NCI-H1417 treated with DMSO at 0.1 percent for 48 hours (cell line): Measurements from ENCODE around the gene STAP2.
"Not testable (repeated sequence)": the region's sequence is repeated elsewhere in the genome, so short reads cannot be mapped to it uniquely, and the experiment has no call there.

Experiments
- DNase-seq: peaks from one replicate; lab custom pipeline; 2025; lab: John Stamatoyannopoulos, UW

The STAP2 gene

DNA sequence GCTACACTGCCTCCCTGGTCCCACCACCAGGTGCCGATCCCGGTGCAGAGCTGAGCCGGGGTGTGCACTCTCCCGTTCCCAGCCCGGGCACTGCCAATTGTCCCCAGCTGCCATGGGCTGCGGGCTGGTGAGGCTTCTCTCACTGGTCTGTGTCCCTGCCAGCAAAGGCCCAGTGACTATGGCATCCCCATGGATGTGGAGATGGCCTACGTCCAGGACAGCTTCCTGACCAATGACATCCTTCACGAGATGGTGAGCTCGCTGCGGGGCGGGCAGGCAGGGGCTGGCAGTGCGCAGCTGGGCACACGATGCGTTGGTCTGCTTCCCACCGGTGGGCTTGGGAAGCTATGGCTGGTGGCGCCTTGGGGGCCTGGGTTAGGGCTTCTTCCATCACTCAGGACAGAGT lies 19.3 kb upstream of the STAP2 start:
- no peak for DNase-seq

DNA sequence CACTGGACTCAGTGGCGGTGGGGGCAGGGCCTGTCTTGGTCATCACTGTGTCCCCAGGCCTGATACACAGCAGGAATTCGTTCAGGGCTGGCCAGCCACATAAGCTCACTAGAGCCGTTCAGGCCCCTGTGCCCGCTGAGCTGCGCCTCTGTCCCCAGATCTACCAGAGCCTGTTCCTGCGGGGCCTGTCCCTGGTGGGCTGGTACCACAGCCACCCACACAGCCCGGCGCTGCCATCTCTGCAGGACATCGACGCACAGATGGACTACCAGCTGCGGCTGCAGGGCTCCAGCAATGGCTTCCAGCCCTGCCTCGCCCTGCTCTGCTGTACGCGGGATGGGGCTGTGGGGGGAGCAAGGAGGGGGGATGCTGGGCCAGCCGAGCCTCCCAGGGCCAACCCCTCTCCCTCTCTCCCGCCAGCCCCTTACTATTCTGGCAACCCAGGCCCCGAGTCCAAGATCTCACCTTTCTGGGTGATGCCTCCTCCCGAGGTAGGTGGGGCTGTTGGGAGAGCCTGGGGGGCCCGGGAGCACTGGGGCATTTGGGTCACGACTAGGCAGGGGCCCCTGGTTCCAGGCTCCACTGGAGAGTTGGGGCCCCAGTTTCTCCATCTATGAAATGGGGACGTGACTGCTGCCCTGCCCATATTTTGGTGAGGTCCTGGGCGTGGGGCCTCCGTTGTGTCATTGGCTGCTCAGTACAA lies 18.6 kb upstream of the STAP2 start:
- no peak for DNase-seq

DNA sequence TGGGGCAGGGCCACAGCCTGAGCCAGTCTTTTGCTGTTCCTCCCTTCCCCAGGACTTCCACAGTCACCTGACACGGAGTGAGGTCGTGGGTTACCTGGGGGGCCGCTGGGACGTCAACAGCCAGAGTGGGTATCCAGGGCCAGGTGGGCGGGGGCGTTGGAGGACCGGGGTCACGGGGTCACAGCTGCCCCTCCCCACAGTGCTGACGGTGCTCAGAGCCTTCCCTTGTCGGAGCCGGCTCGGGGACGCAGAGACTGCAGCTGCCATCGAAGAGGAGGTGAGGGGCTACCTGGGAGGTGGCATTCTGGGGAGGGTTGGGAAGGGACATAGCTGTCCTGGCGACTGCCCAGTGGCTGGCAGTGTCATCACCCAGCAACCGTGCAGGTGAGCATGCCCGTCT lies 16.3 kb upstream of the STAP2 start:
- DNase-seq: no peak

DNA sequence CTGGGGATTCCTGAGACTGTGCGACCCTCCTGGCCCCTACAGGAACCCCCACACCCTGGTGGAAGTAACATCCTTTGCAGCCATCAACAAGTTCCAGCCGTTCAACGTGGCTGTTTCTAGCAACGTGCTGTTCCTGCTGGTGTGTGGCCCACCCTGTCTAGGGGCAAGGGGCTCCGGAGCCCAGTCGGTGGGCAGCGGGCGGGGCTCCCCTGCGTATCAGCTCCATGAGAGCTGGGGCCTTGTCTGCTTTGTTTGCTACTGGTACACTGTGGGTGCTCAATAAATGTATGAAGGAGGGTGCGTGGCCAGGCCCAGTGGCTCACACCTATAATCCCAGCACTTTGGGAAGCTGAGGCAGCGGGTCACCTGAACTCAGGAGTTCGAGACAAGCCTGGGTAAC lies 15.7 kb upstream of the STAP2 start:
- DNase-seq: no peak

DNA sequence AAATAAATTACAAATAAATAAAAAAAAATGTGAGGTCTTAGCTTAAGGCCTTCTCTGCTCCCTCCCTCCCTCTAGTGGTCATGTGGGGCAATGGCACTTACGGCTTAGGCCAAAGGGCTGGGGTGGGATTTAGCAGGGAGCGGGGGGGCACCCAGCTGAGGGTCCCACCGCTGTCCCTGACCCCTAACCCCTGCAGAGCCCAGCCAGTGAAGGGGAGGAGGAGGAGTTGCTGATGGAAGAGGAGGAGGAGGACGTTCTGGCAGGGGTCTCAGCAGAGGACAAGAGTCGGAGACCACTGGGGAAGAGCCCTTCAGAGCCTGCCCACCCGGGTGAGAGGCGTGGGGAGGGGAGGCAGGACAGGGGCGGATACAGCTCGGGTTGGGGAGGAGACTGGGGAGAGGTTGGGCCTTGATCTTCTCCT lies 14.1 kb upstream of the STAP2 start:
- DNase-seq: no peak

DNA sequence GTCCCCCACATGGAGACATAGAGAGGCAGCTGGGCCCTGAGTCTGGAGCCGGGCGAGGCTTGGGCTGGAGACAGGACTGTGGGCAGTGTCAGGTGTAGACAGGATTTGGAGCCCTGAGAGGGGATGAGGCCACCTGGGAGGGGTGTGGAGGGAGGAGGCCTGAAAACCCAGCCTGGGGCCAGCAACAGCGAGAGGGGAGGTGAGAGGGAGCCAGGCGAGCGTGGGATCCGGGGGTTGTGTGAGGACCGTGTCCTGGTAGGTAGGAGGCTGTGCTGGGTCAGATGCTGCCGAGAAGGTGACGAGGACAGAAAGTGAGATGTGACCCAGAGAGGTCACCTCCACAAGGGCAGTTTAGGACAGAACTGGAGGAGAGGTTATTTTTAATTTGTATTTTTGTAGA lies 12.1 kb upstream of the STAP2 start:
- no peak for DNase-seq

DNA sequence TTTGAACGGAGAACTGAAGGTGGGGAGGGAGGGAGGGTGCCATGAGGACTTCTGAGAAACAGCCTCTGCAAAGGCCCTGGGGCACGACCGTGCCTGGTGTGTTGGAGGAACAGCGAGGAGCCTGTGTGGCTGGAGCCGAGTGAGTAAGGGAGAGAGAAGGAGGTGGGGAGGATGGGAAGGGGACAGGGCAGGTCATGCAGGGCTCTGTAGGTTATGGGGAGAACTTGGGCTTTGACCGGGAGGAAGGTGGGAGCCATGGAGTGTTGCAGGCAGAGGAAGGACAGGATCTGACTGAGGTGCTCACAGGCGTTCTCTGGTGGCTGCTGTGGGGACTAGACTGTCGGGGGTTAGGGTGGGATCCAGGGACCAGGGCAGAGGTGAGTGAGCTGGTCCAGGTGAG lies 11.5 kb upstream of the STAP2 start:
- no peak for DNase-seq

DNA sequence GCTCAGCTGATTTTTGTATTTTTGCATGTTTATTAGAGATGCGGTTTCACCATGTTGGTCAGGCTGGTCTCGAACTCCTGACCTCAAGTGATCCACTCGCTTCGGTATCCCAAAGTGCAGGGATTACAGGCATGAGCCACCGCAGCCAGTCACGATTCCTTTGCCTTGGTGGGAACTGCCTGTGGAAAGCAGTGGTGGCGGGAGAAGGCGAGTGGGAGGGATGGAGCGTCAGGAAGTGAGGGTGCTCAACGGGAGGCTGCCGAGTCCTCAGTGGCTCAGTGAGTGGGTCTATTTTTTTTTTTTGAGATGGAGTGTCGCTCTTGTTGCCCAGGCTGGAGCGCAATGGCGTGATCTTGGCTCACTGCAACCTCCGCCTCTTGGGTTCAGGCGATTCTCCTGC lies 10.6 kb upstream of the STAP2 start:
- DNase-seq: not testable (repeated sequence)

DNA sequence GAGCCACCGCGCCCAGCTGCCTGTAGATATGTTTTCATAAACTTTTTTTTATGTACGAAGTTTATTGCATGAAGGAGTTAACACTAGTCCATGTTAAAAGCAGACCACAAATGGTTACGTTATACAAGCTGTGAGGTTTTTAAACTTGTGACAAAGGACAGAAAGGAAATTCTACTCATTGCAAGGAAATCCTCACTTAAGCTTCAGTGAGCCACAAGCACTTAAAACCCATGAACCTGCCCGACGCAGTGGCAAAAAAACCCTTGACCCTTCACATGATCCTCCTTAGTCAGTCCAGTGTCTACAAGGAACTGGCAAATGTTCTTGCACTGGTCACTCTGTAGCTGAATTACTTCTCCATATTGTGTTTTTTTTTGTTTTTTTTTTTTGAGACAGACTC lies 8.9 kb upstream of the STAP2 start:
- DNase-seq: no peak

DNA sequence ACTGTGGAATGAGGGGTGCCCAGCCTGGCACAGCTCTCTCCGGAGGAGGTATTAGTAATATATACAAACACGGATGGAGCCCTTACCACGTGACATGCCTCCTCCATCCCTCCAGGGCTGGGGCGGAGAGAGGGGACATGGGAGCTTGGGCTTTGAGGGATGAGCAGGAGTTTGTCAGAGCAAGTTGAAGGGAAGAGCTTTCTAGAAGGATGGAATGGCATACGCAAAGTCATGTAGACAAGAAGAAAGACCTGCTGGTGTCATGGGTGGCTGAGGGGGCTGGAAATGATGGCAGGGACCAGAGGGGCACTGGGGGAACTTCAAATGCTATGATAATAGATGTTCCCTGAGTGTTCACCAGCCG lies 7.4 kb upstream of the STAP2 start:
- no peak for DNase-seq

DNA sequence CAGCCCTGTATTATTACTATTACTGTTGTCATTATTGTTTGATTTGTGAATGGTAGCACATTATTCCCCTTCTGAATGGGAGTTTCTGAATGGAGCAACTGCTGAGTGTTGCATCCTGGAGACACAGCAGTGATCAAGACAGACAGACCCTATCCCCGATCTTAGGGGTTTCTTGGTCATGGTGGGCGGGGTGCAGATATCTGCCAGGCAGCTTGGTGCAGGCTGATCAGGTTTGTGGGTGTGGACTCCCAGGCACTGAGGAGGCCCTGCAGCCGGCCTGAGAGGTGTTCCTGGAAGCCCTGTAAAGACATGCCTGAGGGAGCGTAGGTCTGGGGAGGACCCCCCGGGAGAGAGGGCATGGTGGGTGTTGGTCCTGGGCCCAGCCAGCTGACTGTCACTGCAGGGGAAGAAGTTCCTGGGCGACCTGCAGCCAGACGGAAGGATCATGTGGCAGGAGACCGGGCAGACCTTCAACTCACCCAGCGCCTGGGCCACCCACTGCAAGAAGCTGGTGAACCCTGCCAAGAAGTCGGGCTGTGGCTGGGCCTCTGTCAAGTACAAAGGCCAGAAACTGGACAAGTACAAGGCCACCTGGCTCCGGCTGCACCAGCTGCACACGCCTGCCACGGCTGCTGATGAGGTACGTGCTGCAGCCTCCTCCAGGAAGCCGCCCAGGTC lies 6.9 kb upstream of the STAP2 start:
- no peak for DNase-seq

DNA sequence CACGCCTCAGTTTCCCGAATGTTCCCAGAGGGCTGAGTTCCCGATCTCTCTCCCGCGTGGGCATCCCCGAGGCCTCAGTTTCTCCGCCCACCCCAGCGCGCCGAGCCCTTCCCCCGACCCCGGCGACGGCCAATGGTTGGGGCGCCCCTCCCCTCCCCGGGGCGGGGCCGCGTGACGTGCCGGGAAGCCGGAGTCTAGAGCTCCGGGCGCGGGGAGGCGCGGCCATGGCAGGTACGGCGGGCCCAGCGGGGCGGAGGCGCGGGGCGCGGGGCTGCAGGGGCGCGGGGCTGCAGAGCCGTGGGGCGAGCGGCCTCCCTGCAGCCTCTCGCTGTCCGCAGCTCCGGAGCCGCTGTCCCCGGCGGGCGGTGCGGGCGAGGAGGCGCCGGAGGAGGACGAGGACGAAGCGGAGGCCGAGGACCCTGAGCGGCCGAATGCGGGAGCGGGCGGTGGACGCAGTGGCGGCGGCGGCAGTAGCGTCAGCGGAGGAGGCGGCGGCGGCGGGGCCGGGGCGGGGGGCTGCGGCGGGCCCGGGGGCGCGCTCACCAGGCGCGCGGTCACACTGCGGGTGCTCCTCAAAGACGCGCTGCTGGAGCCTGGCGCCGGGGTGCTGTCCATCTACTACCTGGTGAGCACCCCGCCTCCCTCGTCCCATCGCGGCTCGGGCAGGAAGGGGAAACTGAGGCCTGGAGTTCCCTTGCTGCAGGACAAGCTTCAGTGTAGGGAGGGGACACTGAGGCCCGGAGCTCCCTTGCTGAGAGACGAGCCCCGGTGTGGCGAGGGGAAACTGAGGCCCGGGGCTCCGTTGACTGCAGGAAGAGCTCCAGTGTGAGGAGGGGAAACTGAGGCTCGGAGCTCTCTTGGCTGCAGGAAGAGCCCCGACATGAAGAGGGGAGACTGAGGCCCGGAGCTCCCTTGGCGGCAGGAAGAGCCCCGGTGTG lies 5.0 kb upstream of the STAP2 start, which contains the start of gene MPND:
Gene MPND (plus strand): TSS at position 193 of the 938 bp plus-strand sequence. CDS start 32 bp downstream, at position 225.
- peak; percentile 45 for DNase-seq

DNA sequence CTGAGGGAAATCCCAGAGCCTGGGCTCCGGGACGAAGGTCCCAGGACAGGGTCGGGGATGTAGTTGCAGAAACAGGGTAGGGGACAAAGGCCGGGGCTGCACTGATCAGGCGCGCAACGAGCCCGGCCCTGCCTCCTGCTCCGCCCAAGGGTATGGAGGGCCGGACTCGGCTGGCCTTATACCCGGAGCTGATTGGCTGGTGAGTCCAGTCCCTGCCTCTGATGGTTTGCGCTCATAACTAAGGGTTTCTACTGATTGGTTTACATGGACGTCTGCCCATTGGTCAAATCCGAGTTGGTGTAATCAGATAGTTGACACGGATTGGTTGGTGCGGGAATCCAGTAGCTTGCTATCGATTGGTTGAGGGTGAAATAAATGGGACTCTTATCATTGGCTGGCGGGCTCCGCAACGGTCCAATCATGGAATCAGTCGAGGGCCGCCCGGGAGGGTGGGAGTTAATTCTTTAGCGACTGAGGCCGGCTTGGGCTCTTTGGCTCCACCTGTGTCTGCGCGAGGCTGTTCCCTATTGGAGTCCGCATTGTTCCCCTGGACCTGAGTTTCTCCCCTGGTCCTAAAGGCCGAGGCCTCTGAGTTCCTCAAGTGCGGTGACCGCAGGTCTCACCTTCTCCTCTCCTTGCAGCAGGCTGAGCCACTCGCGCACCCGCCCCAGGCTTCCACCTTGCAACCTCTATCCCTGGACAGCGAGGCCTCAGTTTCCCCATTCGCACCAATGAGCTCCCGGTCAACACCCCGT lies 4.2 kb upstream of the STAP2 start:
- DNase-seq: peak; percentile 100

DNA sequence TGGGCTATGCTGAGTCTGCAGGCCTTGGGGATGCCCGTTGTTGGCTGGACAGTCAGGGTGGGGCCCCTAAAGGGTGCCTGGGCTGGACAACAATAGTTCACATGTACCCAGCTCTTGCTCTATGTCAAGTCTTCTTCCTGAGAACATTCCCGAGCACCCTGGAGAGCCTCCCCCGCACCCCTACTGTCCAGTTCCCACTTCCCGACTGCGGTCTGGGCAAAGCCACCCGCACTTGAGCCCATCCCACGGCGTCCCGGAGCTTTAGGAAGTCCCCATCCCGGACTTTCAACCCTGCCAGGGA lies 3.6 kb upstream of the STAP2 start:
- no peak for DNase-seq

DNA sequence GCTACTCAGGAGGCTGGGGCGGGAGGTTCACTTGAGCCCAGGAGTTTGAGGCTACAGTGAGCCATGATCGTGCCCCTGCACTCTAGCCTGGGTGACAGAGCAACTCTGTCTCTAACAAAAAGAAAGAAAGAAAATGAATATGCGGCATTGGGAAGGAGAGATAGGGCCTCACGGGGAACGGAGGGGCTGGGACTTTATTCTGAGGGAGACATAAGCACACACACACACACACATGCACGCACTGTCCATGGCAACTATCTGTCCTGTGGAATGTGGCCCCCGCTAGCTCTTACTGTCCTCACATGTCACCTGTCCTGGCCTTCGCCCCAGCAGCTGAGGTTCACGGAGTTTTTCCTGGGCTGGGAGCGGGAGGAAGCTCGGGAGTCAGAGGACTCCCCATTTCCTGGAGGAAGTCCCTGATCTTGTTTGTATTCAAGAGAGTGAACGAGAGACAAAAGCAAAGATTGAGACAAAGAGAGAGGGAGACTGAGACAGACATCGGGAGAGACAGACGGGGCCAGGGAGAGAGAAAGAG lies 654 bp downstream of the STAP2 start:
- DNase-seq: no peak

DNA sequence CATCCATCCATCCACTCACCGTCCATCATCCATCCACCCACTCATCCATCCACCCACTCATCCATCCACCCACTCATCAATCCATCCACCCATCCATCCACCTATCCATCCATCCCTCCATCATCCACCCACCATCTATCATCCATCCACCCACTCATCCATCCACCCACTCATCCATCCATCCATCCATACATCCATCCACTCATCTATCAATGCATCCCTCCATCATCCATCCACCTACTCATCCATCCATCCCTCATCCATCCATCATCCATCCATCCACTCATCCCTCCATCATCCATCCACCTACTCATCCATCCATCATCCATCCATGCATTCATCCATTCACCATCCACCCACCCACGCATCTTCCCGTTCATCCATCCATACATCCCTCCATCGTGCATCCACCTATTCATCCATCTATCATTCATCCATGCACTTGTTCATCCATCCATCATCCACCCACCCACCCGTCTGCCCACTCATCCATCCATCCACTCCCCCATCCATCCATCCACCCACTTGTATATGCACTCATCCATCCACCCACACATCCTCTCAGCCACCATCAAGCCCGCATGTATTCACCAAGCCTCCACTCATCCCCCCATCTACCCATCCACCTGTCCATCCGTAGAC lies 3.6 kb downstream of the STAP2 start:
- DNase-seq: no peak

DNA sequence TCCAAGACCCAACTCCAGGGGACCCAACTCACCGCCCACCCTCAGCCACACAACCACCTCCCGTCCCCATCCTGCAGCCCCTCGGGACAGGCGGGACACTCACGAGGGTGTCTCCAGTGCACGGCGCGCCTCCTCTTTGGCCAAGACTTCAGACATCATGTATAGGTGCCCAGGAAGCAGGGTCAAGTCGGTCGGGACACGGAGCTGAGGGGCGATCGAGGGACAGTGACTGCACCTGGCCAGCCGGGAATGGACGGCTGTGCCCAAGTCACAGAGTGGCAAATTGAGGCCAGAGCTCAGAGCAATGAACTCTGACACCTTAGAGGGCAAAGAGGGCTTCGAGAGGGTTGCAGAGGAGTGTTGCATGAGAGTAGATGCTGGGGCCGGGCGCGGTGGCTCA lies 8.8 kb downstream of the STAP2 start:
- DNase-seq: no peak

DNA sequence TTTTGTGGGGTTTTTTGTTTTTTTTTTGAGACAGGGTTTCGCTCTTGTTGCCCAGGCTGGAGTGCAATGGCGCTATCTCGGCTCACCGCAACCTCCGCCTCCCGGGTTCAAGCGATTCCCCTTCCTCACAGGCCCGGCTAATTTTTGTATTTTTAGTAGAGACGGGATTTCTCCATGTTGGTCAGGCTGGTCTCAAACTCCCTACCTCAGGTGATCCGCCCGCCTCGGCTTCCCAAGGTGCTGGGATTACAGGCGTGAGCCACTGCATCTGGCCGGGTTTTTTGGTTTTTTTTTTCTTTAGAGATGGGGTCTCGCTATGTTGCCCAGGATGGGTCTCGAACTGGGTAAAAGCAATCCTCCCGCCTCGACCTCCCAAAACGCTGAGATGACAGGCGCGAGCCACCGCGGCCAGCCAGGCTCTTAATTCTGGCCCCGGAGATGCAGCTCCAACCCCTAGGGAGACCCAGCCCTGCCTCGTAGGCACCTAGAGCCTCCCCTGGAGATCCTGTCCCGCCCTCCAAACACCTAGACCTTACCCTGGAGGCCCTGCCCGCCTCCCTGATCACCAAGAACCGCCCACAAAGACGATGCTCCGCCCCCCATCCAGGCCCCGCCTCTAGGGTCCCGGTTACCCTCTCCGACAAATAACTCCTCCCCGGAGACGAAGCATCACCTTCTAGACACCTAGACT lies 9.5 kb downstream of the STAP2 start:
- DNase-seq: not testable (repeated sequence)

DNA sequence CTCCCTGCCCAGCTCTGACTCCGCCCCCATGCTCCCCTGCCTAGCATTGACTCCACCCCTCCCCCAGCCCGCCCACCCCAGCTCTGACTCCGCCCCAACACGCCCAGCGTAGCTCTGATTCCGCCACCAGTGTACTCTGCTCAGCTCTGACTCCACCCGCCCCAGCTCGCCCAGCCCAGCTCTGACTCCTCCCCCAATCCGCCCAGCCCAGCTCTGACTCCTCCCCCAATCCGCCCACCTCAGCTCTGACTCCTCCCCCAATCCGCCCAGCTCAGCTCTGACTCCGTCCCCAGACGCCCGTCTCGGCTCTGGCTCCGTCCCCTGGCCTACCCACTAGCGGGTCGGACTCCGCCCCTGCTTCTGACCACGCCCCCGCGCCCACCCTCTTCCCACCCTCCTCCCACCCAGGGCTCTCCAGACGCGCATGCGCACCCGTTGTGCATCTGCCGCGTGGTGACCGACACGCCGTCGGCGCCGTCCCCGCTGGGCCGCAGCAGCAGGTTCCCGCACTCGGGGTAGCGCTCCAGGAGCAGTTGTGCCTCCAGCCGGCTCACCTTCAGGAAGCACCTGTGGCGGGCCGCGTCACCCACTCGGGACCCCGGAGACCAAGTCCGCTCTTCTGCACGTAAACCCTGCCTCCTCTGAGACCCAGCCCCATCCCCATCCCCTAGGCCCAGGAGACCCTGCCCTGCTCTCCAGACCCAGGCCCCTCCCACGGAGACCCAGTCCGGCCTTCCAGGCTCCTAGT lies 10.2 kb downstream of the STAP2 start:
- no peak for DNase-seq

DNA sequence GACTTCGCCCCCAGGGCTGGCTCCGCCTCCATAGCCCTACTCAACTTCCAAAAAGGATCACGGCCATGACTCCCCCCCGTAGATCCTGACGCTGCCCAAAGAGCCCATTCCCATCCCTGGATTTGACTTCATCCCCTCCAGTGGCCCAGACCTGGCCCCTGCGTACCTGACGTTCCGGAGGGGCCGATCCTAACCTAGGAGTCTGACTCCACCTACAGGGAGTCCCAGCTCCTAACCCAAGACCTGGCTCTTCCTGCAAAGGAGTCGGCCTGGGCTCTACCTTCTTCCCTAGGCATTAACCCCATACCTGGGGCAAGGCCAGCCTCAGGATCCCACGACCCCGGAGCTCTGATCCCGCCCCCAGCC lies 10.8 kb downstream of the STAP2 start:
- no peak for DNase-seq
